Hepatocyte (in vitro differentiated cells): Measurements from ENCODE around the gene RABGAP1L. TPM values are rescaled to one million over a fixed set of nuclear protein-coding genes. Genes with fewer than 3 reads are reported as not detected.

Experiments
- DNase-seq: peaks from one replicate; pipeline ENCODE4 v3.0.0-alpha.2; 2016; ENCODE audit warnings: low spot score
- H2AFZ ChIP-seq: fragments of 200-600 bp; sonication (generic); 2 replicates; pipeline ENCODE4 v1.6.0; 2016; ENCODE audit warnings: antibody characterized with exemption, mild to moderate bottlenecking
- H3K27ac ChIP-seq: fragments of 200-600 bp; sonication (generic); 2 replicates; pipeline ENCODE4 v1.5.1; 2016; ENCODE audit warnings: mild to moderate bottlenecking
- H3K27me3 ChIP-seq: fragments of 200-600 bp; sonication (generic); 2 replicates; pipeline ENCODE4 v1.6.1; 2016
- H3K36me3 ChIP-seq: fragments of 200-600 bp; sonication (generic); replicated peaks from 2 replicates; pipeline ENCODE4 v1.5.1; 2016; ENCODE audit warnings: low read depth; ENCODE audit not compliant: insufficient read depth
- H3K4me1 ChIP-seq: fragments of 200-600 bp; sonication (generic); 2 replicates; pipeline ENCODE4 v1.5.1; 2016; ENCODE audit warnings: mild to moderate bottlenecking, moderate library complexity; ENCODE audit not compliant: insufficient read depth
- H3K4me2 ChIP-seq: fragments of 200-600 bp; sonication (generic); 2 replicates; pipeline ENCODE4 v1.6.0; 2016
- H3K4me3 ChIP-seq: fragments of 200-600 bp; sonication (generic); 2 replicates; pipeline ENCODE4 v1.5.1; 2016; ENCODE audit warnings: mild to moderate bottlenecking
- H3K79me2 ChIP-seq: fragments of 200-600 bp; sonication (generic); 2 replicates; pipeline ENCODE4 v1.6.0; 2017; ENCODE audit warnings: mild to moderate bottlenecking
- H3K9me2 ChIP-seq: fragments of 200-600 bp; sonication (generic); replicated peaks from 2 replicates; pipeline ENCODE4 v1.6.0; 2017; ENCODE audit warnings: mild to moderate bottlenecking; ENCODE audit not compliant: insufficient read depth
- H3K9me3 ChIP-seq: fragments of 200-600 bp; sonication (generic); 2 replicates; pipeline ENCODE4 v1.5.1; 2016; ENCODE audit warnings: low read depth, mild to moderate bottlenecking
- H4K20me1 ChIP-seq: fragments of 200-600 bp; sonication (generic); 2 replicates; pipeline ENCODE4 v1.6.0; 2016; ENCODE audit warnings: mild to moderate bottlenecking; ENCODE audit not compliant: insufficient read depth, poor library complexity, severe bottlenecking
- CTCF ChIP-seq: fragments of 200-600 bp; sonication (generic); IDR thresholded peaks from 2 replicates; pipeline ENCODE4 v1.5.1; 2016; ENCODE audit warnings: antibody characterized with exemption, mild to moderate bottlenecking; ENCODE audit not compliant: poor library complexity
- EZH2 ChIP-seq: fragments of 200-600 bp; sonication (generic); IDR thresholded peaks from 2 replicates; pipeline ENCODE4 v1.6.1; 2016; ENCODE audit warnings: antibody characterized with exemption, mild to moderate bottlenecking, borderline replicate concordance
- EZH2phosphoT487 ChIP-seq: fragments of 200-600 bp; sonication (generic); IDR thresholded peaks from one replicate; pipeline ENCODE4 v1.6.1; 2018; ENCODE audit warnings: antibody characterized with exemption, mild to moderate bottlenecking, low read depth, moderate library complexity; ENCODE audit not compliant: unreplicated experiment, severe bottlenecking
- WGBS: methylation state at CpG from one replicate; pipeline ENCODE4 v1.1.6; 2016; ENCODE audit warnings: low lambda C conversion rate; ENCODE audit errors: missing lambda C conversion rate; 5-methylcytosine and 5-hydroxymethylcytosine counted together
- polyA plus RNA-seq: library from polyadenylated mRNA; unstranded; fragments of >200 nt; fragmentation: Nextera tagmentation; extraction: Ambion mirVana; gene quantifications from 2 replicates; pipeline ENCODE4 v1.2.1, GENCODE V29; 2016
- total RNA-seq: library from RNA; depleted of rRNA; stranded (reverse); fragments of >200 nt; gene quantifications from 2 replicates; pipeline ENCODE4 v1.2.3, GENCODE V29; 2014

Gene RABGAP1L
- total and polyA plus RNA-seq, 2 experiments from 2014 or later: 15.0 to 41.8 TPM

- no peaks in the 10 kb centered on the region for H3K9me2 ChIP-seq
- H3K36me3 ChIP-seq: no peaks in the 10 kb centered on the region
- H3K79me2 ChIP-seq: no peaks in the 10 kb centered on the region
- H2AFZ ChIP-seq: no peak overlapping the region
- H3K4me2 ChIP-seq: no peak overlapping the region
- 91% methylated on average over 1 of the region's 1 CpG for WGBS
- DNase-seq: no peak
- H3K4me1 ChIP-seq: no peaks in the 10 kb centered on the region
- no peaks in the 10 kb centered on the region for H3K27me3 ChIP-seq
- H3K27ac ChIP-seq: no peak overlapping the region
- no peak overlapping the region for H3K4me3 ChIP-seq
- no peaks in the 10 kb centered on the region for H3K9me3 ChIP-seq
- H4K20me1 ChIP-seq: no peaks in the 10 kb centered on the region
- TF ChIP-seq EZH2: no peak
- TF ChIP-seq EZH2phosphoT487: no peak
- TF ChIP-seq CTCF: no peak
Measured at GRCh38 chr1:174850726-174851125, 691.4 kb downstream of the RABGAP1L start.

- no peaks in the 10 kb centered on the region for H3K9me3 ChIP-seq
- H4K20me1 ChIP-seq: no peaks in the 10 kb centered on the region
- DNase-seq: no peak
- H3K4me3 ChIP-seq: no peak overlapping the region
- WGBS: 91% methylated on average over 1 of the region's 1 CpG
- H3K27me3 ChIP-seq: no peaks in the 10 kb centered on the region
- H3K27ac ChIP-seq: no peak overlapping the region
- H3K4me2 ChIP-seq: no peak overlapping the region
- TF ChIP-seq EZH2: no peak
- TF ChIP-seq EZH2phosphoT487: no peak
- H3K79me2 ChIP-seq: no peaks in the 10 kb centered on the region
- no peaks in the 10 kb centered on the region for H3K36me3 ChIP-seq
- no peaks in the 10 kb centered on the region for H3K9me2 ChIP-seq
- H2AFZ ChIP-seq: no peak overlapping the region
- H3K4me1 ChIP-seq: no peaks in the 10 kb centered on the region
Measured at GRCh38 chr1:174858301-174858700, 699.0 kb downstream of the RABGAP1L start.

GRCh38 chr1:174870319-174870718 lies 711.0 kb downstream of the RABGAP1L start:
- H3K36me3 ChIP-seq: no peaks in the 10 kb centered on the region
- no peaks in the 10 kb centered on the region for H3K9me2 ChIP-seq
- TF ChIP-seq EZH2: no peak
- no peak for TF ChIP-seq CTCF
- no peak for TF ChIP-seq EZH2phosphoT487
- H3K4me1 ChIP-seq: peaks cover 4% of the 10 kb centered on the region
- H3K79me2 ChIP-seq: no peaks in the 10 kb centered on the region
- H3K27me3 ChIP-seq: no peaks in the 10 kb centered on the region
- no peak overlapping the region for H3K27ac ChIP-seq
- no peak for DNase-seq
- WGBS: 81% methylated on average over 1 of the region's 1 CpG
- no peak overlapping the region for H3K4me3 ChIP-seq
- no peak overlapping the region for H3K4me2 ChIP-seq
- H2AFZ ChIP-seq: no peak overlapping the region
- H4K20me1 ChIP-seq: no peaks in the 10 kb centered on the region
- no peaks in the 10 kb centered on the region for H3K9me3 ChIP-seq

- no peaks in the 10 kb centered on the region for H4K20me1 ChIP-seq
- H3K9me2 ChIP-seq: no peaks in the 10 kb centered on the region
- TF ChIP-seq EZH2phosphoT487 (no peak), EZH2 (no peak), CTCF (no peak)
- H3K36me3 ChIP-seq: no peaks in the 10 kb centered on the region
- 40% methylated on average over 2 of the region's 2 CpGs for WGBS
- H2AFZ ChIP-seq: peak overlapping the region; percentile 0
- H3K27me3 ChIP-seq: no peaks in the 10 kb centered on the region
- H3K9me3 ChIP-seq: no peaks in the 10 kb centered on the region
- no peaks in the 10 kb centered on the region for H3K79me2 ChIP-seq
- H3K4me1 ChIP-seq: peaks cover 4% of the 10 kb centered on the region
- H3K4me3 ChIP-seq: no peak overlapping the region
- H3K4me2 ChIP-seq: no peak overlapping the region
- peak overlapping the region; percentile 68 for H3K27ac ChIP-seq
- DNase-seq: no peak
Measured at GRCh38 chr1:174871886-174872285, 712.6 kb downstream of the RABGAP1L start.
